ENCODE data around the gene CAPZA1.

- TF ChIP-seq EZH2phosphoT487 (IDR thresholded peaks at IDR 0.05; ENCODE audit: insufficient read depth, low read depth) (no peak), EZH2 (IDR thresholded peaks at IDR 0.05; ENCODE audit: insufficient read depth, poor library complexity, severe bottlenecking) (no peak)
Measured at GRCh38 chr1:112692681-112693080, 73.0 kb downstream of the CAPZA1 start.

All from GM23248 (cell line).